Peyer's patch (tissue), 4 donors: Measurements from ENCODE around the gene TMEM163. TPM values are rescaled to one million over a fixed set of nuclear protein-coding genes. Genes with fewer than 3 reads are reported as not detected.

Source experiments
- DNase-seq, 3 donors: peaks; one replicate each; pipeline ENCODE4 v3.0.0-alpha.2; 2017 to 2019
- H3K27ac ChIP-seq, 4 donors: fragments of 200-600 bp; sonication (generic); one replicate each; pipeline ENCODE4 v1.5.1; 2016 to 2019
- H3K27me3 ChIP-seq, 2 donors: fragments of 200-600 bp; sonication (generic); one replicate each; pipeline ENCODE4 v1.5.1; 2019
- H3K36me3 ChIP-seq, 3 donors: fragments of 200-600 bp; sonication (generic); one replicate each; pipeline ENCODE4 v1.5.1; 2016 to 2019
- H3K4me1 ChIP-seq, 4 donors: fragments of 200-600 bp; sonication (generic); one replicate each; pipeline ENCODE4 v1.5.1; 2016 to 2019
- H3K4me3 ChIP-seq, 4 donors: fragments of 200-600 bp; sonication (generic); 1 replicate in 3 of 4; 2 replicates in 1 of 4; pipeline ENCODE4 v1.5.1; 2016 to 2019; ENCODE audit warnings: mild to moderate bottlenecking in 1 of 4
- H3K9me3 ChIP-seq, 4 donors: fragments of 200-600 bp; sonication (generic); one replicate each; pipeline ENCODE4 v1.5.1; 2016 to 2019; ENCODE audit warnings: mild to moderate bottlenecking in 1 of 4
- CTCF ChIP-seq, 6 experiments: fragments of 450-650 bp in 4 of 6; fragments of 200-600 bp in 2 of 6; sonication (generic) in 1 of 6; IDR thresholded peaks; one replicate each; pipeline ENCODE4 v1.5.1; 2017 to 2019; ENCODE audit warnings: antibody characterized with exemption in 6 of 6, mild to moderate bottlenecking in 3 of 6, moderate library complexity in 1 of 6
- POLR2A ChIP-seq, 2 donors: fragments of 450-650 bp; IDR thresholded peaks; one replicate each; pipeline ENCODE4 v1.5.1; 2017; ENCODE audit warnings: antibody characterized with exemption in 2 of 2, mild to moderate bottlenecking in 2 of 2, moderate library complexity in 2 of 2
- total RNA-seq, 4 donors: library from RNA; depleted of rRNA; stranded (reverse); fragments of >200 nt; gene quantifications; one replicate each; pipeline ENCODE4 v1.1.0, GENCODE V29; 2016

Gene TMEM163
- total RNA-seq, 4 donors from 2014 or later, result 1.7 TPM; not detected in 3

GRCh38 chr2:134626781-134627180 is 92.0 kb downstream of the TMEM163 start:
- TF ChIP-seq CTCF (IDR thresholded peaks at IDR 0.05), result no peak
- no peak for TF ChIP-seq POLR2A (IDR thresholded peaks at IDR 0.05)
- Histone ChIP-seq H3K27ac (no peak overlapping the region), H3K4me3 (no peak overlapping the region), H3K4me1 (no peaks in the 10 kb centered on the region), H3K9me3 (no peaks in the 10 kb centered on the region), H3K36me3 (no peaks in the 10 kb centered on the region), H3K27me3 (no peaks in the 10 kb centered on the region)
- no peak for DNase-seq

GRCh38 chr2:134625311-134625710 is 93.5 kb downstream of the TMEM163 start:
- no peak for DNase-seq
- TF ChIP-seq POLR2A (IDR thresholded peaks at IDR 0.05) (no peak), CTCF (IDR thresholded peaks at IDR 0.05) (no peak)

GRCh38 chr2:134623796-134624195 is 95.0 kb downstream of the TMEM163 start:
- peaks cover 0 to 3% (median 0%) of the 10 kb centered on the region in 4 donors for H3K9me3 ChIP-seq
- peak in 2 of 3 donors; percentile 45 to 49 for DNase-seq
- no peaks in the 10 kb centered on the region for H3K4me1 ChIP-seq
- no peak overlapping the region for H3K27ac ChIP-seq
- H3K36me3 ChIP-seq, result no peaks in the 10 kb centered on the region
- no peaks in the 10 kb centered on the region for H3K27me3 ChIP-seq
- no peak overlapping the region for H3K4me3 ChIP-seq
- TF ChIP-seq POLR2A (IDR thresholded peaks at IDR 0.05) (no peak), CTCF (IDR thresholded peaks at IDR 0.05) (no peak)

More at GRCh38 chr2:134625311-134625710, 93.5 kb downstream of the TMEM163 start:
- Histone ChIP-seq H3K4me1 (no peaks in the 10 kb centered on the region), H3K27ac (no peak overlapping the region), H3K9me3 (no peaks in the 10 kb centered on the region), H3K36me3 (no peaks in the 10 kb centered on the region), H3K4me3 (no peak overlapping the region), H3K27me3 (no peaks in the 10 kb centered on the region)

- Histone ChIP-seq H3K9me3 (peaks cover 0 to 3% (median 0%) of the 10 kb centered on the region in 4 donors), H3K36me3 (no peaks in the 10 kb centered on the region), H3K27ac (no peak overlapping the region), H3K4me3 (no peak overlapping the region), H3K4me1 (no peaks in the 10 kb centered on the region), H3K27me3 (no peaks in the 10 kb centered on the region)
- DNase-seq, result no peak
- TF ChIP-seq POLR2A (IDR thresholded peaks at IDR 0.05) (no peak), CTCF (IDR thresholded peaks at IDR 0.05) (no peak)
Measured at GRCh38 chr2:134623046-134623445, 95.8 kb downstream of the TMEM163 start.

- Histone ChIP-seq H3K27ac (no peak overlapping the region), H3K4me3 (no peak overlapping the region), H3K36me3 (no peaks in the 10 kb centered on the region), H3K9me3 (peaks cover 0 to 3% (median 0%) of the 10 kb centered on the region in 4 donors), H3K27me3 (no peaks in the 10 kb centered on the region), H3K4me1 (no peaks in the 10 kb centered on the region)
- TF ChIP-seq POLR2A (IDR thresholded peaks at IDR 0.05), result no peak
- TF ChIP-seq CTCF (IDR thresholded peaks at IDR 0.05), result no peak
- DNase-seq, result no peak
Measured at GRCh38 chr2:134621939-134622705, 96.7 kb downstream of the TMEM163 start.
